ENCODE measurements around the gene SPATA31D3. TPM values are rescaled to one million over a fixed set of nuclear protein-coding genes. Genes with fewer than 3 reads are reported as not detected.

The SPATA31D3 gene
- polyA plus RNA-seq, 3 donors = not detected

DNA sequence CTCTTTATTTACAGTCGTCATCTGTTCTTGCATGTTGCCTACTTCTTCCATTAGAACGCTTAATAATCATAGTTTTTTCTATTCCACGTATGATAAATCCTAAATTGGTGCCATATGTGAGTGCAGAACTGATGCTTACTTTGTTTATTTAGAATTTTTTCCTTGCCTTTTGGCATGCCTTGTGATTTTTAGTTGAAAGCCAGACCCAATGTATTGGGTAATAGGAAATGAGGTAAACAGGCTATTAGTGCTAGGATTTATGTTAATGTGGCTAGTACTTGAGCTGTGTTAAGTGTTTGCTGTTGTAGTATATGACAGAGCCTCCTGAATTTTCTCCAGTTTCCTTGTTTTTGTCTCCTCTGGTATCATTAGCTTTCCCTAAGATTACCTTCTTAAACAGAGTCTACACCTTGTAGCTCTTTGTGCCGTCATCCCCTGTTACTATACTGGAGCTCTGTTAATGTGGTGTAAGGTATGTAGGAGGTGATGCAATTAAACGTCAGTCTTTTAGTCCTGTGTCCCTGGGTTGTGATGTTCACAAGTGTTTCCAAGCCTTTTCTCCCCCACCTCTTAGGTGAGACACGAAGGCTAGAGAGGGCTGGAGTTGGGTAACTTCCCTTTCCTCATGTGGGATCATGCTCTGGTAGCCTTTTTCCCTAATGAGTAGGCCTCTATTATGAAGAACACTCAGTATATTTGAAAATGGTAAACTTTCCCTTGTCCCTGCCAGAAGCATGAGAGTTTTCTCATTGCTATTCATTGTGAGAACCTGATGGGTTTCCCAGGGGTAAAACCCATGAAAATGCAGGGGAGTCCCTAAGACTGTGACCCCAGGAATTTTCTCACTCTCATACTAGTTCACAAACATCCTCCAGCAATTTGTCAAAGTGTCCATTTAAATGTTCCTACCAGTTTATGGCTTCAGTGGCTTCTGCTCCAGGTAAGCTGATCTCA lies 21.2 kb downstream of the SPATA31D3 start:
- H3K36me3 ChIP-seq (replicated peaks in 1 of 2; ENCODE audit: control insufficient read depth in 1 of 2, insufficient read depth in 2 of 2, low read length in 2 of 2) = no peaks in the 10 kb centered on the region
- H3K4me3 ChIP-seq (replicated peaks in 1 of 3; ENCODE audit: low read depth in 2 of 3, low read length in 3 of 3) = no peak overlapping the region
- Mint-ChIP-seq H3K9me3 (peaks cover 4 to 30% (median 18%) of the 10 kb centered on the region in 7 donors), H3K4me1 (no peaks in the 10 kb centered on the region), H3K36me3 (no peaks in the 10 kb centered on the region), H3K27me3 (ENCODE audit: low read depth in 3 of 3) (peaks cover 0 to 5% (median 0%) of the 10 kb centered on the region in 3 donors), H3K27ac (no peak overlapping the region), H3K4me3 (no peak overlapping the region)
- no peak overlapping the region for H3K27ac ChIP-seq (ENCODE audit: low read depth in 1 of 2, low read length in 2 of 2)
- no peak overlapping the region for H2AFZ ChIP-seq (ENCODE audit: insufficient read depth, low read depth, low read length, poor library complexity, severe bottlenecking)
- no peak overlapping the region for H3K4me2 ChIP-seq (replicated peaks; ENCODE audit: extremely low read depth, low read length, poor library complexity, severe bottlenecking)
- H3K79me2 ChIP-seq (ENCODE audit: insufficient read depth, low read length) = no peaks in the 10 kb centered on the region
- no peak for DNase-seq
- no CpG with 5 or more reads among the region's 6 CpGs for WGBS (ENCODE audit: insufficient coverage)
- H3K27me3 ChIP-seq (ENCODE audit: control insufficient read depth in 2 of 2, insufficient read depth in 2 of 2, low read length in 2 of 2) = no peaks in the 10 kb centered on the region
- H3K9me3 ChIP-seq (replicated peaks in 1 of 2; ENCODE audit: control insufficient read depth in 1 of 2, insufficient read depth in 1 of 2, low read length in 2 of 2) = peaks cover 15 to 19% of the 10 kb centered on the region in 2 donors
- H3K4me1 ChIP-seq (ENCODE audit: control insufficient read depth in 1 of 2, insufficient read depth in 2 of 2, low read length in 2 of 2) = no peaks in the 10 kb centered on the region
- TF ChIP-seq, protein P1, sequence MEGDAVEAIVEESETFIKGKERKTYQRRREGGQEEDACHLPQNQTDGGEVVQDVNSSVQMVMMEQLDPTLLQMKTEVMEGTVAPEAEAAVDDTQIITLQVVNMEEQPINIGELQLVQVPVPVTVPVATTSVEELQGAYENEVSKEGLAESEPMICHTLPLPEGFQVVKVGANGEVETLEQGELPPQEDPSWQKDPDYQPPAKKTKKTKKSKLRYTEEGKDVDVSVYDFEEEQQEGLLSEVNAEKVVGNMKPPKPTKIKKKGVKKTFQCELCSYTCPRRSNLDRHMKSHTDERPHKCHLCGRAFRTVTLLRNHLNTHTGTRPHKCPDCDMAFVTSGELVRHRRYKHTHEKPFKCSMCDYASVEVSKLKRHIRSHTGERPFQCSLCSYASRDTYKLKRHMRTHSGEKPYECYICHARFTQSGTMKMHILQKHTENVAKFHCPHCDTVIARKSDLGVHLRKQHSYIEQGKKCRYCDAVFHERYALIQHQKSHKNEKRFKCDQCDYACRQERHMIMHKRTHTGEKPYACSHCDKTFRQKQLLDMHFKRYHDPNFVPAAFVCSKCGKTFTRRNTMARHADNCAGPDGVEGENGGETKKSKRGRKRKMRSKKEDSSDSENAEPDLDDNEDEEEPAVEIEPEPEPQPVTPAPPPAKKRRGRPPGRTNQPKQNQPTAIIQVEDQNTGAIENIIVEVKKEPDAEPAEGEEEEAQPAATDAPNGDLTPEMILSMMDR (IDR thresholded peaks at IDR 0.05) = no peak
- intact Hi-C loops (cut with micrococcal nuclease) = no loop called here
- H3K9ac ChIP-seq (ENCODE audit: insufficient read depth, low read length, poor library complexity, severe bottlenecking) = no peak overlapping the region
- no peaks in the 10 kb centered on the region for H4K20me1 ChIP-seq (ENCODE audit: insufficient read depth, low read length)

DNA sequence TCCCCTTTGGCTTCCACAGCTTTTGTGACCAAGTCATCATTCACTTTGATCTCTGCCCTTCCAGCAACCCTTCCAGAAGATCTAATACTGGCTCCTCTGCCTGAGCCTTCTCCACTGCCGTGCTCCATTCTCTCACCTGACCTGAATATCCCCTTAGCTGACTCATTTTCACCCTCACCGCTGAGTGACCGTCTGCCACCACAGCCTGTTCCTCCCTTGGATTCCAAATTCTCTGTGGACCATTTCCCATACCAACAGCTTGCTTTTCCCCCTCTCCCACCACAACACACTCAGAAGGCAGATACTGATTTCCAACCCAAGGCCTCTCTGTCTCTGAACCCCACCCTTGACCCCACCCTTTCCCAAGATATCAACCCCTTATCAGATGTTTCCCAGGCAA lies 24.7 kb downstream of the SPATA31D3 start:
- no peak for DNase-seq
- no peaks in the 10 kb centered on the region for H3K36me3 Mint-ChIP-seq
- peaks cover 15 to 20% of the 10 kb centered on the region in 2 donors for H3K9me3 ChIP-seq (replicated peaks in 1 of 2; ENCODE audit: control insufficient read depth in 1 of 2, insufficient read depth in 1 of 2, low read length in 2 of 2)
- no peak overlapping the region for H3K4me2 ChIP-seq (replicated peaks; ENCODE audit: extremely low read depth, low read length, poor library complexity, severe bottlenecking)
- TF ChIP-seq, protein P1 (IDR thresholded peaks at IDR 0.05) = no peak
- no peaks in the 10 kb centered on the region for H3K79me2 ChIP-seq (ENCODE audit: insufficient read depth, low read length)
- H3K9ac ChIP-seq (ENCODE audit: insufficient read depth, low read length, poor library complexity, severe bottlenecking) = no peak overlapping the region
- WGBS (ENCODE audit: insufficient coverage) = 90% methylated on average over 3 of the region's 3 CpGs
- H3K27me3 ChIP-seq (ENCODE audit: control insufficient read depth in 2 of 2, insufficient read depth in 2 of 2, low read length in 2 of 2) = no peaks in the 10 kb centered on the region
- intact Hi-C loops (cut with micrococcal nuclease) = no loop called here
- no peak overlapping the region for H3K27ac ChIP-seq (ENCODE audit: low read depth in 1 of 2, low read length in 2 of 2)
- no peaks in the 10 kb centered on the region for H3K36me3 ChIP-seq (replicated peaks in 1 of 2; ENCODE audit: control insufficient read depth in 1 of 2, insufficient read depth in 2 of 2, low read length in 2 of 2)
- H4K20me1 ChIP-seq (ENCODE audit: insufficient read depth, low read length) = no peaks in the 10 kb centered on the region
- peaks cover 0 to 3% (median 0%) of the 10 kb centered on the region in 3 donors for H3K27me3 Mint-ChIP-seq (ENCODE audit: low read depth in 3 of 3)
- no peaks in the 10 kb centered on the region for H3K4me1 Mint-ChIP-seq
- no peak overlapping the region for H2AFZ ChIP-seq (ENCODE audit: insufficient read depth, low read depth, low read length, poor library complexity, severe bottlenecking)
- H3K9me3 Mint-ChIP-seq = peaks cover 9 to 50% (median 22%) of the 10 kb centered on the region in 7 donors
- no peak overlapping the region for H3K4me3 ChIP-seq (replicated peaks in 1 of 3; ENCODE audit: low read depth in 2 of 3, low read length in 3 of 3)
- H3K27ac Mint-ChIP-seq = no peak overlapping the region
- no peak overlapping the region for H3K4me3 Mint-ChIP-seq
- H3K4me1 ChIP-seq (ENCODE audit: control insufficient read depth in 1 of 2, insufficient read depth in 2 of 2, low read length in 2 of 2) = no peaks in the 10 kb centered on the region
